H1 (cell line): Measurements from ENCODE around the gene LONP2. TPM values are rescaled to one million over a fixed set of nuclear protein-coding genes. Genes with fewer than 3 reads are reported as not detected.
"Not testable (repeated sequence)": the region's sequence is repeated elsewhere in the genome, so short reads cannot be mapped to it uniquely, and the experiment has no call there.

Source experiments
- CTCF ChIA-PET: fragments of 300-600 bp; sonication (Branson Sonifier 250); formaldehyde crosslinking; loops from one replicate; lab custom pipeline; 2021; ENCODE audit not compliant: partially characterized antibody; lab: Charles Lee
- POLR2A ChIA-PET: fragments of 300-600 bp; sonication (Branson Sonifier 250); formaldehyde crosslinking; loops from one replicate; lab custom pipeline; 2021; ENCODE audit warnings: inconsistent platforms; ENCODE audit not compliant: partially characterized antibody; lab: Charles Lee
- DNase-seq, 2 experiments: peaks; one replicate each; pipeline versions ENCODE4 v3.0.0 to v3.0.0-alpha.2; 2010 to 2022; ENCODE audit warnings: low spot score in 2 of 2, low read depth in 1 of 2, mixed read lengths in 1 of 2
- FAIRE-seq: peaks from 2 replicates; lab custom pipeline; 2011; peaks lifted over from hg19 to GRCh38; lab: Jason Lieb, UNC
- H2AFZ ChIP-seq: 2 replicates; pipeline ENCODE4 v1.8.1; 2012; ENCODE audit warnings: low read length, inconsistent platforms
- H2AK5ac ChIP-seq: 2 replicates; pipeline ENCODE4 v1.6.1; 2013; ENCODE audit warnings: low read depth, low read length
- H2BK120ac ChIP-seq: replicated peaks from 2 replicates; pipeline ENCODE3; 2013; ENCODE audit warnings: low read depth, low read length, inconsistent platforms
- H2BK12ac ChIP-seq: 2 replicates; pipeline ENCODE4 v1.6.1; 2013; ENCODE audit warnings: low read depth, low read length
- H2BK15ac ChIP-seq: 2 replicates; pipeline ENCODE4 v1.6.1; 2013; ENCODE audit warnings: low read length
- H2BK20ac ChIP-seq: 2 replicates; pipeline ENCODE4 v1.6.1; 2013; ENCODE audit warnings: low read length
- H2BK5ac ChIP-seq: 2 replicates; pipeline ENCODE4 v1.6.1; 2013; ENCODE audit warnings: low read depth, low read length
- H3K14ac ChIP-seq: 2 replicates; pipeline ENCODE4 v1.6.1; 2013; ENCODE audit warnings: inconsistent platforms; ENCODE audit not compliant: insufficient read length
- H3K18ac ChIP-seq: 2 replicates; pipeline ENCODE4 v1.6.1; 2013; ENCODE audit warnings: low read length; ENCODE audit errors: extremely low read depth
- H3K23ac ChIP-seq: 2 replicates; pipeline ENCODE4 v1.6.1; 2013; ENCODE audit warnings: inconsistent platforms; ENCODE audit not compliant: insufficient read length
- H3K23me2 ChIP-seq: 2 replicates; pipeline ENCODE4 v1.6.1; 2013; ENCODE audit warnings: low read depth, low read length
- H3K27ac ChIP-seq: 2 replicates; pipeline ENCODE4 v1.6.1; 2011; ENCODE audit warnings: low read depth, low read length, inconsistent platforms
- H3K27me3 ChIP-seq, 4 experiments: replicated peaks in 1 of 4; 1 replicate in 1 of 4; 2 replicates in 3 of 4; pipeline versions ENCODE4 v1.6.1 to v1.8.1; 2011 to 2013; ENCODE audit warnings: low read length in 3 of 4, mild to moderate bottlenecking in 3 of 4, inconsistent platforms in 2 of 4, mixed read lengths in 2 of 4, moderate library complexity in 1 of 4; ENCODE audit not compliant: control insufficient read depth in 3 of 4, insufficient read depth in 3 of 4; ENCODE audit errors: extremely low read depth in 1 of 4
- H3K36me3 ChIP-seq, 4 experiments: 2 replicates each; pipeline versions ENCODE4 v1.6.1 to v1.8.1; 2011 to 2013; ENCODE audit warnings: mild to moderate bottlenecking in 4 of 4, low read length in 3 of 4, moderate library complexity in 2 of 4, control low read depth in 1 of 4, inconsistent platforms in 1 of 4; ENCODE audit not compliant: insufficient read depth in 4 of 4, control insufficient read depth in 2 of 4
- H3K4ac ChIP-seq: replicated peaks from 2 replicates; pipeline ENCODE3; 2013; ENCODE audit warnings: low read length, low read depth, mixed read lengths, inconsistent platforms; ENCODE audit not compliant: insufficient read length
- H3K4me1 ChIP-seq, 4 experiments: replicated peaks in 1 of 4; 1 replicate in 1 of 4; 2 replicates in 3 of 4; pipeline versions ENCODE4 v1.6.1 to v1.8.1; 2011 to 2013; ENCODE audit warnings: low read length in 3 of 4, inconsistent platforms in 2 of 4, mixed read lengths in 1 of 4; ENCODE audit not compliant: insufficient read depth in 4 of 4, control insufficient read depth in 3 of 4
- H3K4me2 ChIP-seq, 2 experiments: 2 replicates each; pipeline versions ENCODE4 v1.6.1 to v1.8.1; 2011 to 2013; ENCODE audit warnings: low read depth in 2 of 2, low read length in 2 of 2, control low read depth in 1 of 2, inconsistent platforms in 1 of 2, mild to moderate bottlenecking in 1 of 2; ENCODE audit not compliant: insufficient read depth in 1 of 2
- H3K4me3 ChIP-seq, 4 experiments: fragments of 200-600, 300-600 bp in 1 of 4; sonication (generic), shearing (Covaris generic), sonication (Bioruptor Twin) in 1 of 4; 2 replicates each; pipeline versions ENCODE4 v1.5.1 to v1.8.1; 2011 to 2016; ENCODE audit warnings: low read length in 4 of 4, low read depth in 3 of 4, control low read depth in 2 of 4, inconsistent platforms in 2 of 4, mild to moderate bottlenecking in 2 of 4, mixed read lengths in 1 of 4, moderate library complexity in 1 of 4; ENCODE audit not compliant: insufficient read depth in 2 of 4; ENCODE audit errors: extremely low read depth in 1 of 4
- H3K56ac ChIP-seq: replicated peaks from 2 replicates; pipeline ENCODE3; 2013; ENCODE audit warnings: low read depth, mild to moderate bottlenecking, mixed read lengths, low read length, inconsistent platforms; ENCODE audit not compliant: insufficient read length
- H3K79me1 ChIP-seq: 2 replicates; pipeline ENCODE4 v1.6.1; 2013; ENCODE audit warnings: low read depth, low read length, control low read depth
- H3K79me2 ChIP-seq, 2 experiments: 2 replicates each; pipeline versions ENCODE4 v1.6.1 to v1.8.1; 2012 to 2013; ENCODE audit warnings: low read length in 2 of 2, mild to moderate bottlenecking in 2 of 2, inconsistent platforms in 1 of 2; ENCODE audit not compliant: insufficient read depth in 2 of 2, control insufficient read depth in 1 of 2
- H3K9ac ChIP-seq, 4 experiments: replicated peaks in 1 of 4; 1 replicate in 1 of 4; 2 replicates in 3 of 4; pipeline versions ENCODE4 v1.6.1 to v1.8.1; 2011 to 2013; ENCODE audit warnings: low read depth in 3 of 4, low read length in 3 of 4, control low read depth in 2 of 4, mild to moderate bottlenecking in 2 of 4, moderate library complexity in 2 of 4, inconsistent platforms in 1 of 4; ENCODE audit errors: extremely low read depth in 1 of 4
- H3K9me3 ChIP-seq, 2 experiments: 2 replicates each; pipeline versions ENCODE4 v1.6.1 to v1.8.1; 2012 to 2013; ENCODE audit warnings: mild to moderate bottlenecking in 2 of 2, moderate library complexity in 2 of 2, control low read depth in 1 of 2, inconsistent platforms in 1 of 2, low read depth in 1 of 2, low read length in 1 of 2, mixed read lengths in 1 of 2; ENCODE audit not compliant: insufficient read depth in 2 of 2
- H4K20me1 ChIP-seq, 2 experiments: replicated peaks in 1 of 2; 2 replicates each; pipeline versions ENCODE3 to v1.8.1; 2011 to 2013; ENCODE audit warnings: inconsistent platforms in 2 of 2, low read length in 2 of 2, mild to moderate bottlenecking in 1 of 2; ENCODE audit not compliant: insufficient read depth in 2 of 2, control insufficient read depth in 1 of 2
- H4K5ac ChIP-seq: 2 replicates; pipeline ENCODE4 v1.6.1; 2013; ENCODE audit warnings: low read length, low read depth, mixed read lengths, inconsistent platforms; ENCODE audit not compliant: insufficient read length
- H4K8ac ChIP-seq: 2 replicates; pipeline ENCODE4 v1.8.0; 2013; ENCODE audit warnings: mild to moderate bottlenecking, moderate library complexity, low read length, inconsistent platforms; ENCODE audit not compliant: insufficient read depth; ENCODE audit errors: extremely low read depth
- H4K91ac ChIP-seq: replicated peaks from 2 replicates; pipeline ENCODE3; 2013; ENCODE audit warnings: low read length, mixed read lengths, inconsistent platforms; ENCODE audit not compliant: insufficient read length
- WGBS, 2 experiments: shearing (Covaris generic) in 1 of 2; methylation state at CpG; one replicate each; pipeline versions ENCODE4 v1.1.6 to v1.1.7; 2013 to 2015; ENCODE audit warnings: low lambda C conversion rate in 2 of 2, mixed read lengths in 2 of 2, inconsistent platforms in 1 of 2, low coverage in 1 of 2, missing lambda C conversion rate in 1 of 2; ENCODE audit not compliant: insufficient replicate concordance in 2 of 2, insufficient coverage in 1 of 2, insufficient read length in 1 of 2; ENCODE audit errors: extremely low coverage in 1 of 2, missing lambda C conversion rate in 1 of 2; 5-methylcytosine and 5-hydroxymethylcytosine counted together
- polyA plus RNA-seq, 7 experiments: library from polyadenylated mRNA; depleted of rRNA in 3 of 7; stranded (reverse) in 5 of 7; unstranded in 2 of 7; fragments of >200 nt in 5 of 7; fragments of 200-250 nt in 2 of 7; gene quantifications; 1 replicate in 5 of 7; 2 replicates in 1 of 7; 4 replicates in 1 of 7; pipeline versions ENCODE4 v1.2.1 to v1.2.3, GENCODE V29; 2011 to 2013; ENCODE audit warnings: missing spikeins in 2 of 7, mixed read lengths in 2 of 7
- total RNA-seq: library from RNA; stranded (reverse); fragmentation: NEBNext Ultra II Directional; extraction: Animal tissue kit (Norgen Biotek cat#: 25700); gene quantifications from 2 replicates; pipeline ENCODE4 v1.2.1, GENCODE V29; 2021

The LONP2 gene
- total and polyA plus RNA-seq, 2 of the 8 experiments (the other 6 are each of a cell fraction or from before 2014, with no cell fraction given), result 8.1 to 23.1 TPM

DNA sequence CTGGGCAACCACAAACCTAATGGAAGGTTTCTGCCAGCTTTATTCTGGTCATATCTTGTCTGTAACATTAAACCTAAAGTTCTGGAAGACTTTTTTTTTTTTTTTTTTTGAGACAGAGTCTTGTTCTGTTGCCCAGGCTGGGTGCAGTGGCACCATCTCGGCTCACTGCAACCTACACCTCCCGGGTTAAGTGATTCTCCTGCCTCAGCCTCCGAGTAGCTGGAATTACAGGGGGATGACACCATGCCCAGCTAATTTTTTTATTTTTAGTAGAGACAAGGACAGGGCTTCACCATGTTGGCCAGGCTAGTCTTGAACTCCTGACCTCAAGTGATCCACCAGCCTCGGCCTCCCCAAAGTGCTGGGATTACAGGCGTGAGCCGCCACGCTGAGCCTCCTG, 133.2 kb downstream of the LONP2 start:
- POLR2A ChIA-PET, result interaction anchor here (1.1 to 11.9 kb wide), 3 partner anchors 10 to 21 kb away, joined by 3 to 156 read pairs (median 52); partner anchors contain the start of gene SIAH1

More for the DNA sequence above, 133.2 kb downstream of the LONP2 start:
- H3K79me1 ChIP-seq, H3K23ac ChIP-seq, H3K56ac ChIP-seq, H3K18ac ChIP-seq, H3K14ac ChIP-seq, H2BK20ac ChIP-seq, H3K36me3 ChIP-seq, H2AK5ac ChIP-seq, H3K27ac ChIP-seq, H3K4me2 ChIP-seq, H3K4me3 ChIP-seq, H2BK15ac ChIP-seq, H3K9me3 ChIP-seq, H3K4ac ChIP-seq, DNase-seq, H4K91ac ChIP-seq, H2BK120ac ChIP-seq, H3K9ac ChIP-seq, H4K5ac ChIP-seq, FAIRE-seq, H3K27me3 ChIP-seq, H4K8ac ChIP-seq, H2AFZ ChIP-seq, H2BK12ac ChIP-seq, H2BK5ac ChIP-seq, H3K23me2 ChIP-seq: not testable (repeated sequence)
- 90% methylated on average over 7 of the region's 7 CpGs; no CpG with 5 or more reads in 1 of the 2 experiments for WGBS, 2 experiments
- CTCF ChIA-PET, result interaction anchor here (0.7 to 1.9 kb wide), 3 partner anchors 10 to 1458 kb away, joined by 4 to 5 read pairs (median 4); no protein-coding TSS in a partner anchor
- peaks cover 18 to 19% of the 10 kb centered on the region in 2 experiments for H4K20me1 ChIP-seq
- H3K79me2 ChIP-seq, result peaks cover 48 to 100% of the 10 kb centered on the region in 2 experiments
- peaks cover 0 to 22% (median 16%) of the 10 kb centered on the region in 4 experiments for H3K4me1 ChIP-seq
